ENCODE measurements around the gene OIT3. TPM values are rescaled to one million over a fixed set of nuclear protein-coding genes. Genes with fewer than 3 reads are reported as not detected.

Gene OIT3
- total and polyA plus RNA-seq, 2 of the 8 experiments (the other 6 are each of a cell fraction or from before 2014, with no cell fraction given) = not detected

- Histone ChIP-seq H2BK5ac (ENCODE audit: low read depth, low read length) (no peak overlapping the region), H3K9me3 (ENCODE audit: insufficient read depth in 2 of 2, low read depth in 1 of 2, low read length in 1 of 2) (no peaks in the 10 kb centered on the region), H2BK15ac (ENCODE audit: low read length) (no peak overlapping the region), H3K18ac (ENCODE audit: extremely low read depth, low read length) (no peak overlapping the region), H3K23ac (ENCODE audit: insufficient read length) (no peak overlapping the region), H3K4me3 (ENCODE audit: extremely low read depth in 1 of 4, insufficient read depth in 2 of 4, low read depth in 3 of 4, low read length in 4 of 4) (no peak overlapping the region), H2AK5ac (ENCODE audit: low read depth, low read length) (no peak overlapping the region), H2BK12ac (ENCODE audit: low read depth, low read length) (no peak overlapping the region), H3K27ac (ENCODE audit: low read depth, low read length) (no peak overlapping the region), H3K79me1 (ENCODE audit: low read depth, low read length) (no peaks in the 10 kb centered on the region), H3K27me3 (replicated peaks in 1 of 4; ENCODE audit: control insufficient read depth in 3 of 4, extremely low read depth in 1 of 4, insufficient read depth in 3 of 4, low read length in 3 of 4) (no peaks in the 10 kb centered on the region), H3K9ac (replicated peaks in 1 of 4; ENCODE audit: extremely low read depth in 1 of 4, low read depth in 3 of 4, low read length in 3 of 4) (no peak overlapping the region), H3K23me2 (ENCODE audit: low read depth, low read length) (no peaks in the 10 kb centered on the region), H3K14ac (ENCODE audit: insufficient read length) (no peak overlapping the region), H2AFZ (ENCODE audit: low read length) (no peak overlapping the region), H3K36me3 (ENCODE audit: control insufficient read depth in 2 of 4, insufficient read depth in 4 of 4, low read length in 3 of 4) (no peaks in the 10 kb centered on the region), H4K20me1 (replicated peaks in 1 of 2; ENCODE audit: control insufficient read depth in 1 of 2, insufficient read depth in 2 of 2, low read length in 2 of 2) (no peaks in the 10 kb centered on the region), H3K56ac (replicated peaks; ENCODE audit: insufficient read length, low read depth, low read length) (no peak overlapping the region), H3K4me1 (replicated peaks in 1 of 4; ENCODE audit: control insufficient read depth in 3 of 4, insufficient read depth in 4 of 4, low read length in 3 of 4) (peaks cover 8 to 18% (median 11%) of the 10 kb centered on the region in 4 experiments; a peak in 5 of 7 replicates), H3K79me2 (ENCODE audit: control insufficient read depth in 1 of 2, insufficient read depth in 2 of 2, low read length in 2 of 2) (no peaks in the 10 kb centered on the region), H2BK120ac (replicated peaks; ENCODE audit: low read depth, low read length) (no peak overlapping the region), H3K4ac (replicated peaks; ENCODE audit: insufficient read length, low read depth, low read length) (no peak overlapping the region), H4K5ac (ENCODE audit: insufficient read length, low read depth, low read length) (no peak overlapping the region), H4K8ac (ENCODE audit: extremely low read depth, insufficient read depth, low read length) (no peak overlapping the region), H3K4me2 (ENCODE audit: insufficient read depth in 1 of 2, low read depth in 2 of 2, low read length in 2 of 2) (no peak overlapping the region), H2BK20ac (ENCODE audit: low read length) (no peak overlapping the region), H4K91ac (replicated peaks; ENCODE audit: insufficient read length, low read length) (no peak overlapping the region)
- no peak for TF ChIP-seq HDAC2 (IDR thresholded peaks at IDR 0.05; ENCODE audit: borderline replicate concordance in 1 of 2, low read depth in 2 of 2, low read length in 2 of 2)
- TF ChIP-seq JUN (IDR thresholded peaks at IDR 0.05; ENCODE audit: low read depth, low read length) = no peak
- no peak for TF ChIP-seq CHD2 (IDR thresholded peaks at IDR 0.05; ENCODE audit: low read length)
- no peak for TF ChIP-seq USF2 (IDR thresholded peaks at IDR 0.05; ENCODE audit: low read length)
- no peak for TF ChIP-seq CTBP2 (IDR thresholded peaks at IDR 0.05; ENCODE audit: borderline replicate concordance, insufficient read depth, insufficient read length, low read length)
- TF ChIP-seq E2F6 (IDR thresholded peaks at IDR 0.05) = no peak
- no peak for TF ChIP-seq EZH2 (IDR thresholded peaks at IDR 0.05; ENCODE audit: low read depth, low read length, severe bottlenecking)
- ChIA-PET CTCF (ENCODE audit: partially characterized antibody) (interaction anchor here (1.9 kb wide), 1 partner anchor 11 kb away, joined by 5 read pairs; no protein-coding TSS in a partner anchor), POLR2A (ENCODE audit: partially characterized antibody) (no interaction called here)
- DNase-seq (ENCODE audit: low read depth in 1 of 2, low spot score in 2 of 2) (no peak), FAIRE-seq (no peak)
Measured at GRCh38 chr10:72956001-72956400, 62.5 kb downstream of the OIT3 start.

Measured in H1 (cell line).